OCI-LY1 (cell line): Measurements from ENCODE around the gene MRRF.

Experiments
- CTCF ChIP-seq: fragments of 200-600 bp; sonication (generic), shearing (Covaris generic); IDR thresholded peaks from 2 replicates; pipeline ENCODE4 v1.5.1; 2017; ENCODE audit warnings: mild to moderate bottlenecking, antibody characterized with exemption, low read length, moderate library complexity, mixed read lengths
- EZH2 ChIP-seq: fragments of 200-600 bp; sonication (generic), shearing (Covaris generic); IDR thresholded peaks from 2 replicates; pipeline ENCODE4 v1.8.0; 2017; ENCODE audit warnings: borderline replicate concordance, mixed run types, mild to moderate bottlenecking, antibody characterized with exemption, low read length, moderate library complexity, mixed read lengths

GRCh38 chr9:122374885-122375420, 110.3 kb downstream of the MRRF start:
- no peak for TF ChIP-seq EZH2
- no peak for TF ChIP-seq CTCF
